HL-60 (cell line): ENCODE data around the gene ZBTB44.

Experiments used
- DNase-seq, 2 experiments: peaks; one replicate each; pipeline ENCODE4 v3.0.0-alpha.2; 2010 to 2020; ENCODE audit warnings: low read depth in 1 of 2, low spot score in 1 of 2
- H3K27ac ChIP-seq: fragments of 250-450 bp; sonication (Bioruptor Pico); replicated peaks from 2 replicates; pipeline ENCODE4 v1.5.1; 2020; ENCODE audit warnings: mild to moderate bottlenecking, moderate library complexity
- H3K27me3 ChIP-seq: fragments of 250-450 bp; sonication (Bioruptor Pico); 2 replicates; pipeline ENCODE4 v1.5.1; 2021; ENCODE audit warnings: mild to moderate bottlenecking, moderate library complexity; ENCODE audit not compliant: insufficient read depth, poor library complexity, severe bottlenecking
- H3K4me3 ChIP-seq: replicated peaks from 2 replicates; pipeline ENCODE4 v1.5.1; 2011; ENCODE audit warnings: mild to moderate bottlenecking, control low read depth, low read length; ENCODE audit not compliant: insufficient read depth
- CTCF ChIP-seq: IDR thresholded peaks from one replicate; pipeline ENCODE4 v1.5.1; 2011; ENCODE audit warnings: low read length, control low read depth, inconsistent platforms; ENCODE audit not compliant: insufficient read depth
- GABPA ChIP-seq: IDR thresholded peaks from 2 replicates; pipeline ENCODE4 v1.6.1; 2012; ENCODE audit warnings: low read depth
- POLR2AphosphoS5 ChIP-seq: IDR thresholded peaks from 2 replicates; pipeline ENCODE4 v1.6.1; 2012; ENCODE audit warnings: low read depth
- REST ChIP-seq: IDR thresholded peaks from 2 replicates; pipeline ENCODE4 v1.6.1; 2012; ENCODE audit warnings: low read depth; ENCODE audit not compliant: insufficient replicate concordance
- SPI1 ChIP-seq: IDR thresholded peaks from 2 replicates; pipeline ENCODE4 v1.6.1; 2012; ENCODE audit warnings: low read depth, mild to moderate bottlenecking, borderline replicate concordance

ZBTB44 gene

GRCh38 chr11:130191896-130192295 is 122.8 kb downstream of the ZBTB44 start:
- no peak overlapping the region for H3K27ac ChIP-seq

GRCh38 chr11:130190371-130190881 is 124.3 kb downstream of the ZBTB44 start:
- H3K27ac ChIP-seq, result no peak overlapping the region
- no peak for DNase-seq
- TF ChIP-seq SPI1, result no peak
- no peak for TF ChIP-seq CTCF
- TF ChIP-seq GABPA, result no peak
- TF ChIP-seq REST, result no peak
- TF ChIP-seq POLR2AphosphoS5, result no peak
- H3K4me3 ChIP-seq, result no peak overlapping the region
- no peaks in the 10 kb centered on the region for H3K27me3 ChIP-seq

More at GRCh38 chr11:130191896-130192295, 122.8 kb downstream of the ZBTB44 start:
- TF ChIP-seq GABPA (no peak), REST (no peak), CTCF (no peak), SPI1 (no peak), POLR2AphosphoS5 (no peak)
- Histone ChIP-seq H3K4me3 (no peak overlapping the region), H3K27me3 (no peaks in the 10 kb centered on the region)
- DNase-seq, result no peak

GRCh38 chr11:130189492-130190210 is 125.1 kb downstream of the ZBTB44 start:
- Histone ChIP-seq H3K27me3 (no peaks in the 10 kb centered on the region), H3K27ac (no peak overlapping the region), H3K4me3 (no peak overlapping the region)
- no peak for DNase-seq
- TF ChIP-seq GABPA (no peak), REST (no peak), SPI1 (no peak), CTCF (no peak), POLR2AphosphoS5 (no peak)
